Measurements from ENCODE around the gene MARCO. TPM values are rescaled to one million over a fixed set of nuclear protein-coding genes. Genes with fewer than 3 reads are reported as not detected.

The MARCO gene
- total and polyA plus RNA-seq, 2 of the 8 experiments (the other 6 are each of a cell fraction or from before 2014, with no cell fraction given) = not detected

GRCh38 chr2:118940486-118941120, 1.4 kb upstream of the MARCO start (continued):
- TF ChIP-seq CHD7 (IDR thresholded peaks at IDR 0.05; ENCODE audit: insufficient replicate concordance, low read length) = no peak
- no peak for TF ChIP-seq ZNF274 (IDR thresholded peaks at IDR 0.05; ENCODE audit: borderline replicate concordance, extremely low read depth, low read length)
- no peak for TF ChIP-seq TEAD4 (IDR thresholded peaks at IDR 0.05; ENCODE audit: low read depth, low read length)
- no peak for TF ChIP-seq SAP30 (IDR thresholded peaks at IDR 0.05; ENCODE audit: insufficient read depth, insufficient replicate concordance, low read length)
- TF ChIP-seq CTCF (IDR thresholded peaks at IDR 0.05; ENCODE audit: control extremely low read depth in 1 of 3, insufficient read depth in 1 of 3, low read depth in 1 of 3, low read length in 3 of 3) = no peak
- TF ChIP-seq CREB1 (IDR thresholded peaks at IDR 0.05) = no peak
- TF ChIP-seq GABPA (IDR thresholded peaks at IDR 0.05; ENCODE audit: borderline replicate concordance, insufficient read depth, low read length) = no peak

All from H1 (cell line).